K562 (cell line): Measurements from ENCODE around the gene POLR2H. TPM values are rescaled to one million over a fixed set of nuclear protein-coding genes. Genes with fewer than 3 reads are reported as not detected.

Experiments used
- ATAC-seq: fragments of 200-7000 bp; cut with Tn5 transposase; 3 replicates; pipeline ENCODE4 v1.9.1; 2020; ENCODE audit warnings: moderate library complexity
- BruUV-seq: library from RNA; stranded (reverse); fragments of 400-500 nt; replicated peaks from 2 replicates; lab custom pipeline; 2021; lab: Mats Ljungman, UMichigan
- CTCF ChIA-PET: fragments of 300-600 bp; formaldehyde crosslinking; extraction: SDS; loops from one replicate; lab custom pipeline; 2021; ENCODE audit warnings: low intra/inter-chr PET ratio; lab: Yijun Ruan, JAX
- POLR2A ChIA-PET: fragments of 300-600, 350-650 bp; sonication (Branson Sonifier 250); formaldehyde crosslinking; extraction: SDS; loops from one replicate; lab custom pipeline; 2021; ENCODE audit warnings: antibody characterized with exemption, inconsistent platforms; lab: Yijun Ruan, JAX
- DNase-seq, 4 experiments: peaks; one replicate each; pipeline versions ENCODE4 v3.0.0 to v3.0.0-alpha.2; 2011 to 2018; ENCODE audit warnings: low spot score in 3 of 4, mixed read lengths in 3 of 4; ENCODE audit errors: extremely low read depth in 1 of 4
- FAIRE-seq: peaks from 2 replicates; lab custom pipeline; 2011; peaks lifted over from hg19 to GRCh38; lab: Jason Lieb, UNC
- H2AFZ ChIP-seq: 2 replicates; pipeline ENCODE4 v1.6.0; 2011; ENCODE audit warnings: low read depth, low read length, control low read depth, inconsistent platforms
- H3K27ac ChIP-seq: fragments of 200-600 bp; 3 replicates; pipeline ENCODE4 v1.8.0; 2011; ENCODE audit warnings: low read depth, mild to moderate bottlenecking, control low read depth, inconsistent platforms, low read length, moderate library complexity, mixed read lengths; ENCODE audit errors: extremely low read depth
- H3K27me3 ChIP-seq, 2 experiments: fragments of 300-600 bp in 1 of 2; 2 replicates in 1 of 2; 3 replicates in 1 of 2; pipeline versions ENCODE4 v1.6.0 to v1.8.0; 2011; ENCODE audit warnings: inconsistent platforms in 2 of 2, low read length in 2 of 2, mild to moderate bottlenecking in 1 of 2, mixed read lengths in 1 of 2, moderate library complexity in 1 of 2; ENCODE audit not compliant: control insufficient read depth in 2 of 2, insufficient read depth in 2 of 2
- H3K36me3 ChIP-seq: fragments of 300-600 bp; 3 replicates; pipeline ENCODE4 v1.8.0; 2011; ENCODE audit warnings: mild to moderate bottlenecking, low read length, inconsistent platforms; ENCODE audit not compliant: control insufficient read depth, insufficient read depth
- H3K4me1 ChIP-seq, 2 experiments: fragments of 200-600 bp in 1 of 2; replicated peaks in 1 of 2; 2 replicates in 1 of 2; 3 replicates in 1 of 2; pipeline versions ENCODE4 v1.5.1 to v1.8.0; 2011; ENCODE audit warnings: inconsistent platforms in 2 of 2, low read length in 2 of 2, mild to moderate bottlenecking in 1 of 2, mixed read lengths in 1 of 2, moderate library complexity in 1 of 2; ENCODE audit not compliant: control insufficient read depth in 2 of 2, insufficient read depth in 2 of 2
- H3K4me2 ChIP-seq: 2 replicates; pipeline ENCODE4 v1.6.1; 2011; ENCODE audit warnings: low read length, control low read depth, inconsistent platforms, mixed read lengths; ENCODE audit not compliant: insufficient read depth
- H3K4me3 ChIP-seq: fragments of 200-600 bp; sonication (generic), shearing (Covaris generic); 2 replicates; pipeline ENCODE4 v1.5.1; 2016; ENCODE audit warnings: control low read depth, inconsistent platforms
- H3K79me2 ChIP-seq: fragments of 200-600 bp; 3 replicates; pipeline ENCODE4 v1.8.0; 2011; ENCODE audit warnings: low read length, inconsistent platforms; ENCODE audit not compliant: control insufficient read depth, insufficient read depth
- H3K9ac ChIP-seq, 2 experiments: 2 replicates each; pipeline versions ENCODE4 v1.6.0 to v1.6.1; 2011; ENCODE audit warnings: low read depth in 2 of 2, low read length in 2 of 2, control low read depth in 1 of 2, inconsistent platforms in 1 of 2, mild to moderate bottlenecking in 1 of 2, mixed read lengths in 1 of 2; ENCODE audit not compliant: insufficient read depth in 1 of 2
- H3K9me1 ChIP-seq: one replicate; pipeline ENCODE4 v1.6.0; 2011; ENCODE audit warnings: inconsistent platforms, mild to moderate bottlenecking, low read length, moderate library complexity; ENCODE audit not compliant: control insufficient read depth, insufficient read depth
- H3K9me3 ChIP-seq: replicated peaks from 2 replicates; pipeline ENCODE4 v1.5.1; 2011; ENCODE audit warnings: low read depth, low read length, inconsistent platforms; ENCODE audit not compliant: control insufficient read depth, insufficient read depth
- H4K20me1 ChIP-seq: replicated peaks from 2 replicates; pipeline ENCODE4 v1.6.1; 2011; ENCODE audit warnings: low read length, inconsistent platforms, mixed read lengths; ENCODE audit not compliant: control insufficient read depth, insufficient read depth
- BCLAF1 ChIP-seq, 2 experiments: fragments of 450-650 bp in 1 of 2; IDR thresholded peaks; 2 replicates each; pipeline ENCODE4 v1.6.1; 2011 to 2017; ENCODE audit warnings: low read depth in 2 of 2, antibody characterized with exemption in 1 of 2, borderline replicate concordance in 1 of 2, low read length in 1 of 2, mild to moderate bottlenecking in 1 of 2, mixed read lengths in 1 of 2; ENCODE audit not compliant: control insufficient read depth in 1 of 2
- BDP1 ChIP-seq: IDR thresholded peaks from 3 replicates; pipeline ENCODE4 v1.6.1; 2011; ENCODE audit not compliant: insufficient read length, insufficient read depth
- CSDE1 ChIP-seq, 2 experiments: fragments of 450-650 bp; IDR thresholded peaks; 2 replicates each; pipeline ENCODE4 v1.6.1; 2016; ENCODE audit warnings: mild to moderate bottlenecking in 1 of 2
- DPF2 ChIP-seq: fragments of 450-650 bp; IDR thresholded peaks from 2 replicates; pipeline ENCODE4 v1.6.1; 2016
- ESRRB ChIP-seq: fragments of 250-450 bp; sonication (Bioruptor Pico); IDR thresholded peaks from 2 replicates; pipeline ENCODE4 v1.5.0; 2020; ENCODE audit warnings: mild to moderate bottlenecking, moderate library complexity, borderline replicate concordance
- HEY1 ChIP-seq: fragments of 250-450 bp; sonication (Bioruptor Pico); IDR thresholded peaks from 2 replicates; pipeline ENCODE4 v1.5.0; 2020; ENCODE audit warnings: mild to moderate bottlenecking, moderate library complexity, borderline replicate concordance
- HNRNPUL1 ChIP-seq: fragments of 200-400 bp; formaldehyde crosslinking; IDR thresholded peaks from 2 replicates; pipeline ENCODE4 v1.6.1; 2017; ENCODE audit warnings: low read length
- IFI16 ChIP-seq: fragments of 250-450 bp; sonication (Bioruptor Pico); IDR thresholded peaks from 2 replicates; pipeline ENCODE4 v2.1.2; 2022; ENCODE audit warnings: mild to moderate bottlenecking, inconsistent platforms
- NEUROD1 ChIP-seq: fragments of 150-350 bp; IDR thresholded peaks from 2 replicates; pipeline ENCODE4 v1.6.1; 2014; ENCODE audit warnings: borderline replicate concordance, low read length, low read depth; ENCODE audit not compliant: partially characterized antibody
- POLR2G ChIP-seq: fragments of 200-400 bp; formaldehyde crosslinking; IDR thresholded peaks from 2 replicates; pipeline ENCODE4 v1.6.1; 2017; ENCODE audit warnings: low read depth, mild to moderate bottlenecking, antibody characterized with exemption, low read length, moderate library complexity
- RAD21 ChIP-seq, 2 experiments: fragments of 250-450 bp in 1 of 2; fragments of 450-650 bp in 1 of 2; sonication (Bioruptor Pico) in 1 of 2; formaldehyde crosslinking in 1 of 2; IDR thresholded peaks in 1 of 2; conservative IDR thresholded peaks in 1 of 2; 2 replicates each; pipeline versions ENCODE4 v1.4.0 to v1.8.0; 2020 to 2022; ENCODE audit warnings: mild to moderate bottlenecking in 2 of 2, moderate library complexity in 1 of 2
- SP1 ChIP-seq: sonication (generic); formaldehyde crosslinking; IDR thresholded peaks from 2 replicates; pipeline ENCODE4 v1.8.1; 2022; ENCODE audit warnings: mild to moderate bottlenecking, missing genetic modification reagents
- SPI1 ChIP-seq: IDR thresholded peaks from 2 replicates; pipeline ENCODE4 v1.6.1; 2011; ENCODE audit warnings: low read depth, low read length, control low read depth, borderline replicate concordance
- TEAD2 ChIP-seq: fragments of 450-650 bp; IDR thresholded peaks from 2 replicates; pipeline ENCODE4 v1.6.1; 2016; ENCODE audit warnings: missing genetic modification characterization, control low read depth, missing compliant biosample characterization
- ZBTB26 ChIP-seq: fragments of 450-650 bp; formaldehyde crosslinking; IDR thresholded peaks from 2 replicates; pipeline ENCODE4 v1.4.0; 2022; ENCODE audit warnings: missing genetic modification characterization
- ZNF12 ChIP-seq: sonication (generic); formaldehyde crosslinking; IDR thresholded peaks from 2 replicates; pipeline ENCODE4 v1.4.0; 2020; ENCODE audit warnings: mild to moderate bottlenecking, missing genetic modification reagents
- ZNF324 ChIP-seq: fragments of 250-450 bp; sonication (Bioruptor Pico); IDR thresholded peaks from 2 replicates; pipeline ENCODE4 v1.4.0; 2020; ENCODE audit warnings: mild to moderate bottlenecking
- WGBS: fragments of 100-300 bp; shearing (Covaris generic); methylation state at CpG from one replicate; pipeline ENCODE4 v1.1.6; 2016; ENCODE audit warnings: low coverage, mixed read lengths; ENCODE audit not compliant: insufficient coverage; ENCODE audit errors: missing lambda C conversion rate; 5-methylcytosine and 5-hydroxymethylcytosine counted together
- in situ Hi-C: fragments of 300-500 bp; cut with MboI; formaldehyde crosslinking; loops from 4 replicates; pipeline ENCODE4 v1.15.0; 2018; ENCODE audit warnings: inconsistent platforms, mixed read lengths
- intact Hi-C: fragments of 100-400 bp; cut with micrococcal nuclease; formaldehyde crosslinking; loops from 2 replicates; pipeline ENCODE4 v1.14.2; 2022
- polyA plus RNA-seq, 8 experiments: library from polyadenylated mRNA; depleted of rRNA in 4 of 8; stranded (reverse) in 5 of 8; unstranded in 3 of 8; fragments of >200 nt; fragmentation: Nextera tagmentation in 2 of 8; fragmentation: Illumina TruSeq in 1 of 8; extraction: Ambion mirVana in 2 of 8; extraction: Trizol in 1 of 8; gene quantifications; 2 replicates each; pipeline versions ENCODE4 v1.2.1 to v1.2.3, GENCODE V29; 2011 to 2014; ENCODE audit warnings: inconsistent platforms in 1 of 8, missing spikeins in 1 of 8
- total RNA-seq, 7 experiments: library from RNA; depleted of rRNA in 6 of 7; stranded (reverse); fragments of >200 nt in 6 of 7; fragmentation: Illumina TruSeq in 2 of 7; extraction: Trizol in 2 of 7; gene quantifications; 2 replicates each; pipeline versions ENCODE4 v1.2.1 to v1.2.3, GENCODE V29; 2011 to 2021; ENCODE audit warnings: low replicate concordance in 1 of 7

The POLR2H gene
- total and polyA plus RNA-seq, 9 of the 15 experiments (the other 6 are each of a cell fraction or from before 2014, with no cell fraction given) = 128 to 512 (median 220) TPM

GRCh38 chr3:184336547-184337398, 24.7 kb upstream of the POLR2H start:
- CTCF ChIA-PET = no interaction called here
- intact Hi-C loops (no loop called here), in situ Hi-C loops (no loop called here)
- peak overlapping the region; percentile 62 for H3K4me3 ChIP-seq
- BruUV-seq = no TSS peak
- POLR2A ChIA-PET = interaction anchor here (0.6 to 1.9 kb wide), 6 partner anchors 9 to 130 kb away, joined by 3 to 8 read pairs (median 4); no protein-coding TSS in a partner anchor
- H3K27me3 ChIP-seq = no peaks in the 10 kb centered on the region
- DNase-seq (peak in 1 of 4 experiments; percentile 44), ATAC-seq (peak; percentile 2; the same call in 1 of the 3 replicates), FAIRE-seq (peak; percentile 92)
- H3K4me1 ChIP-seq = peaks cover 49 to 62% of the 10 kb centered on the region in 2 experiments
- peaks cover 11% of the 10 kb centered on the region for H3K9me1 ChIP-seq
- H3K36me3 ChIP-seq = peaks cover 40% of the 10 kb centered on the region
- 36% methylated on average over 17 of the region's 17 CpGs for WGBS
- peak overlapping the region; percentile 83 for H3K27ac ChIP-seq
- peak overlapping the region; percentile 78; the same call in 1 of the 2 replicates for H2AFZ ChIP-seq
- peaks cover 16% of the 10 kb centered on the region for H3K79me2 ChIP-seq
- H3K4me2 ChIP-seq = peak overlapping the region; percentile 80
- H3K9me3 ChIP-seq = no peaks in the 10 kb centered on the region
- H4K20me1 ChIP-seq = peaks cover 24% of the 10 kb centered on the region
- H3K9ac ChIP-seq = peak overlapping the region; percentile 70 to 98
- no peak for TF ChIP-seq TEAD2 (tag)
- TF ChIP-seq ZNF12 = no peak
- no peak for TF ChIP-seq RAD21 (CRISPR knock-in tag; conservative IDR thresholded peaks at IDR 0.05 in 1 of 2, IDR thresholded peaks at IDR 0.05 in 1 of 2)
- TF ChIP-seq DPF2 = no peak
- TF ChIP-seq IFI16 (CRISPR knock-in tag) = no peak
- no peak for TF ChIP-seq BCLAF1 (IDR thresholded peaks at IDR 0.05; ENCODE audit: borderline replicate concordance in 1 of 2, control insufficient read depth in 1 of 2, low read depth in 2 of 2, low read length in 1 of 2)
- no peak for TF ChIP-seq ZNF324 (CRISPR knock-in tag)
- TF ChIP-seq HEY1 = no peak
- TF ChIP-seq ZBTB26 (CRISPR knock-in tag) = no peak
- no peak for TF ChIP-seq NEUROD1
- no peak for TF ChIP-seq HNRNPUL1
- peak; percentile 44 for TF ChIP-seq SPI1
- TF ChIP-seq BDP1 = no peak
- no peak for TF ChIP-seq ESRRB (CRISPR knock-in tag)
- no peak for TF ChIP-seq CSDE1 (IDR thresholded peaks at IDR 0.05)
- no peak for TF ChIP-seq POLR2G
- TF ChIP-seq SP1 (CRISPR knock-in tag) = no peak
